BJ (cell line): ENCODE results near the gene ISLR. TPM values are rescaled to one million over a fixed set of nuclear protein-coding genes. Genes with fewer than 3 reads are reported as not detected.

ENCODE experiments used
- CTCF ChIA-PET: fragments of 350-600 bp; formaldehyde crosslinking; extraction: SDS; loops from one replicate; lab custom pipeline; 2021; ENCODE audit warnings: antibody characterized with exemption, inconsistent platforms; lab: Yijun Ruan, JAX
- POLR2A ChIA-PET: fragments of 300-600 bp; sonication (Branson Sonifier 250); formaldehyde crosslinking; extraction: SDS; loops from one replicate; lab custom pipeline; 2021; ENCODE audit warnings: antibody characterized with exemption; lab: Charles Lee
- DNase-seq: peaks from one replicate; pipeline ENCODE4 v3.0.0-alpha.2; 2011; ENCODE audit warnings: low read depth
- H3K27me3 ChIP-seq: 2 replicates; pipeline ENCODE4 v1.6.0; 2011; ENCODE audit warnings: low read length; ENCODE audit not compliant: control insufficient read depth, insufficient read depth
- H3K36me3 ChIP-seq: 2 replicates; pipeline ENCODE4 v1.5.1; 2011; ENCODE audit warnings: low read length; ENCODE audit not compliant: control insufficient read depth, insufficient read depth
- H3K4me3 ChIP-seq: 2 replicates; pipeline ENCODE4 v1.5.1; 2011; ENCODE audit warnings: low read depth, mild to moderate bottlenecking, control low read depth, low read length
- CTCF ChIP-seq: IDR thresholded peaks from 2 replicates; pipeline ENCODE4 v1.5.1; 2011; ENCODE audit warnings: low read depth, mild to moderate bottlenecking, control low read depth, inconsistent platforms, low read length, moderate library complexity; ENCODE audit not compliant: insufficient read depth
- polyA minus RNA-seq: library from RNA; depleted of rRNA, polyadenylated mRNA; stranded (reverse); fragments of >200 nt; gene quantifications from 2 replicates; pipeline ENCODE4 v1.2.3, GENCODE V29; 2011; rRNA and poly(A)+ RNA removed
- polyA plus RNA-seq: library from polyadenylated mRNA; depleted of rRNA; stranded (reverse); fragments of >200 nt; gene quantifications from 2 replicates; pipeline ENCODE4 v1.2.3, GENCODE V29; 2011; rRNA removed

ISLR gene
- polyA plus RNA-seq (33.7 and 64.0 TPM in 2 replicates), polyA minus RNA-seq (17.2 and 20.8 TPM in 2 replicates)

GRCh38 chr15:74173380-74174218 is at the start of gene ISLR:
Gene ISLR (plus strand): TSS chr15:74173710. CDS start chr15:74174859, 1,149 bp downstream.
- Histone ChIP-seq H3K27me3 (no peaks in the 10 kb centered on the region), H3K36me3 (no peaks in the 10 kb centered on the region; the same call in 1 of the 2 replicates), H3K4me3 (peak within 1 kb of the TSS; percentile 39)
- TF ChIP-seq CTCF: no peak
- CTCF ChIA-PET: interaction anchor here (0.9 to 2.1 kb wide), 6 partner anchors 28 to 146 kb away, joined by 3 to 5 read pairs (median 4); no protein-coding TSS in a partner anchor
- POLR2A ChIA-PET: interaction anchor here (0.7 kb wide), 1 partner anchor 22 kb away, joined by 3 read pairs; no protein-coding TSS in a partner anchor
- peak; percentile 51 for DNase-seq

GRCh38 chr15:74124196-74124595 is 49.3 kb upstream of the ISLR start:
- Histone ChIP-seq H3K27me3 (peaks cover 34% of the 10 kb centered on the region), H3K4me3 (no peak overlapping the region), H3K36me3 (no peaks in the 10 kb centered on the region)
- DNase-seq: no peak
- POLR2A ChIA-PET: no interaction called here
- CTCF ChIA-PET: interaction anchor here (1.1 to 5.9 kb wide), 4 partner anchors 151 to 197 kb away, joined by 3 to 61 read pairs (median 9); no protein-coding TSS in a partner anchor
- no peak for TF ChIP-seq CTCF

- ChIA-PET CTCF (interaction anchor here (0.8 to 6.5 kb wide), 4 partner anchors 17 to 196 kb away, joined by 3 to 86 read pairs (median 36); no protein-coding TSS in a partner anchor), POLR2A (no interaction called here)
- DNase-seq: no peak
- Histone ChIP-seq H3K4me3 (no peak overlapping the region), H3K36me3 (no peaks in the 10 kb centered on the region), H3K27me3 (peaks cover 37% of the 10 kb centered on the region)
- no peak for TF ChIP-seq CTCF
Observed at GRCh38 chr15:74124759-74125158, 48.8 kb upstream of the ISLR start.

- DNase-seq: no peak
- Histone ChIP-seq H3K27me3 (peaks cover 56% of the 10 kb centered on the region), H3K36me3 (no peaks in the 10 kb centered on the region), H3K4me3 (peak overlapping the region; percentile 34)
- POLR2A ChIA-PET: interaction anchor here (0.6 kb wide), 1 partner anchor 180 kb away, joined by 4 read pairs; no protein-coding TSS in a partner anchor
- CTCF ChIA-PET: interaction anchor here (0.6 to 6.5 kb wide), 27 partner anchors 8 to 200 kb away, joined by 3 to 86 read pairs (median 5); partner anchors contain the start of gene ISLR
- peak; percentile 100 for TF ChIP-seq CTCF
Observed at GRCh38 chr15:74127255-74127953, 46.1 kb upstream of the ISLR start.
